GM23338 (cell line): ENCODE results near the gene VPS8.

Experiments
- CREB1 ChIP-seq: fragments of 250-450 bp; sonication (Bioruptor Pico); IDR thresholded peaks from 2 replicates; pipeline ENCODE4 v1.5.0; 2020; ENCODE audit warnings: low read depth, mild to moderate bottlenecking, moderate library complexity
- EZH2 ChIP-seq: fragments of 200-600 bp; sonication (generic); IDR thresholded peaks from one replicate; pipeline ENCODE4 v1.8.0; 2017; ENCODE audit warnings: antibody characterized with exemption, mild to moderate bottlenecking, low read depth; ENCODE audit not compliant: unreplicated experiment
- EZH2phosphoT487 ChIP-seq: fragments of 200-600 bp; sonication (generic); IDR thresholded peaks from one replicate; pipeline ENCODE4 v1.8.1; 2018; ENCODE audit warnings: antibody characterized with exemption; ENCODE audit not compliant: unreplicated experiment
- JUNB ChIP-seq: IDR thresholded peaks from one replicate; pipeline ENCODE4 v1.6.1; 2016; ENCODE audit warnings: antibody characterized with exemption; ENCODE audit not compliant: unreplicated experiment
- NANOG ChIP-seq: IDR thresholded peaks from 2 replicates; pipeline ENCODE4 v1.6.1; 2016; ENCODE audit warnings: antibody characterized with exemption, borderline replicate concordance
- POLR2AphosphoS5 ChIP-seq: IDR thresholded peaks from 2 replicates; pipeline ENCODE4 v1.6.1; 2016; ENCODE audit warnings: antibody characterized with exemption, low read depth
- STAT1 ChIP-seq: IDR thresholded peaks from one replicate; pipeline ENCODE4 v1.6.1; 2016; ENCODE audit warnings: antibody characterized with exemption; ENCODE audit not compliant: unreplicated experiment
- ZNF114 ChIP-seq: fragments of 250-450 bp; sonication (Bioruptor Pico); IDR thresholded peaks from 2 replicates; pipeline ENCODE4 v1.5.0; 2020; ENCODE audit warnings: mild to moderate bottlenecking, moderate library complexity
- ZNF331 ChIP-seq: fragments of 250-450 bp; sonication (Bioruptor Pico); IDR thresholded peaks from 2 replicates; pipeline ENCODE4 v1.5.0; 2020; ENCODE audit warnings: low read depth, mild to moderate bottlenecking, moderate library complexity
- TF ChIP-seq, protein P1 (sequence below), 2 experiments: fragments of 200-600 bp in 1 of 2; sonication (generic) in 1 of 2; conservative IDR thresholded peaks; 2 replicates each; pipeline versions ENCODE4 v1.5.1 to v1.6.1; 2016 to 2017; ENCODE audit warnings: antibody characterized with exemption in 2 of 2, low read depth in 2 of 2, mild to moderate bottlenecking in 2 of 2, moderate library complexity in 1 of 2
- TF ChIP-seq, protein P2 (sequence below): IDR thresholded peaks from one replicate; pipeline ENCODE4 v1.6.1; 2018; ENCODE audit warnings: antibody characterized with exemption; ENCODE audit not compliant: unreplicated experiment
- TF ChIP-seq, protein P3 (sequence below): IDR thresholded peaks from 2 replicates; pipeline ENCODE4 v1.6.1; 2016; ENCODE audit warnings: antibody characterized with exemption
- TF ChIP-seq, protein P4 (sequence below): fragments of 250-450 bp; sonication (Bioruptor Pico); IDR thresholded peaks from 2 replicates; pipeline ENCODE4 v1.5.0; 2020; ENCODE audit warnings: mild to moderate bottlenecking, moderate library complexity

DNA sequence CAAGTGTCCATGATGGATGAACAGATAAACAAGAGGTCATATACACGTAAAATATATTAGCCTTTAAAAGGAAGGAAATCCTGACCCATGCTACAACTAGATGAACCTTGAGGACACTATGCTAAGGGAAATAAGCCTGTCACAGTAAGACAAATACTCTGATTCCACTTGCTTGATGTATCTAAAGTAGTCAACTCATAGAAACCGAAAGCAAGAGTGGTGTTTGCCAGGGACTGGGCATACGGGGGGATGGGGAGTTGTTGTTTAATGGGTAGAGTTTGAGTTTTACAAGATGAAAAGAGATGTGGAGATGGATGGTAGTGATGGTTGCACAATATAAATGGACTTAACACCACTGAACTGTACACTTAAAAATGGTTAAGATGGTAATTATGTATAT, 275.5 kb downstream of the VPS8 start:
- TF ChIP-seq, protein P1, sequence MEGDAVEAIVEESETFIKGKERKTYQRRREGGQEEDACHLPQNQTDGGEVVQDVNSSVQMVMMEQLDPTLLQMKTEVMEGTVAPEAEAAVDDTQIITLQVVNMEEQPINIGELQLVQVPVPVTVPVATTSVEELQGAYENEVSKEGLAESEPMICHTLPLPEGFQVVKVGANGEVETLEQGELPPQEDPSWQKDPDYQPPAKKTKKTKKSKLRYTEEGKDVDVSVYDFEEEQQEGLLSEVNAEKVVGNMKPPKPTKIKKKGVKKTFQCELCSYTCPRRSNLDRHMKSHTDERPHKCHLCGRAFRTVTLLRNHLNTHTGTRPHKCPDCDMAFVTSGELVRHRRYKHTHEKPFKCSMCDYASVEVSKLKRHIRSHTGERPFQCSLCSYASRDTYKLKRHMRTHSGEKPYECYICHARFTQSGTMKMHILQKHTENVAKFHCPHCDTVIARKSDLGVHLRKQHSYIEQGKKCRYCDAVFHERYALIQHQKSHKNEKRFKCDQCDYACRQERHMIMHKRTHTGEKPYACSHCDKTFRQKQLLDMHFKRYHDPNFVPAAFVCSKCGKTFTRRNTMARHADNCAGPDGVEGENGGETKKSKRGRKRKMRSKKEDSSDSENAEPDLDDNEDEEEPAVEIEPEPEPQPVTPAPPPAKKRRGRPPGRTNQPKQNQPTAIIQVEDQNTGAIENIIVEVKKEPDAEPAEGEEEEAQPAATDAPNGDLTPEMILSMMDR (conservative IDR thresholded peaks at IDR 0.05; ENCODE audit: low read depth in 2 of 2): no peak
- TF ChIP-seq EZH2phosphoT487 (no peak), EZH2 (no peak), POLR2AphosphoS5 (no peak), JUNB (no peak), ZNF114 (no peak), CREB1 (CRISPR knock-in tag) (no peak), ZNF331 (CRISPR knock-in tag) (no peak), NANOG (no peak), STAT1 (no peak)
- TF ChIP-seq, protein P2, sequence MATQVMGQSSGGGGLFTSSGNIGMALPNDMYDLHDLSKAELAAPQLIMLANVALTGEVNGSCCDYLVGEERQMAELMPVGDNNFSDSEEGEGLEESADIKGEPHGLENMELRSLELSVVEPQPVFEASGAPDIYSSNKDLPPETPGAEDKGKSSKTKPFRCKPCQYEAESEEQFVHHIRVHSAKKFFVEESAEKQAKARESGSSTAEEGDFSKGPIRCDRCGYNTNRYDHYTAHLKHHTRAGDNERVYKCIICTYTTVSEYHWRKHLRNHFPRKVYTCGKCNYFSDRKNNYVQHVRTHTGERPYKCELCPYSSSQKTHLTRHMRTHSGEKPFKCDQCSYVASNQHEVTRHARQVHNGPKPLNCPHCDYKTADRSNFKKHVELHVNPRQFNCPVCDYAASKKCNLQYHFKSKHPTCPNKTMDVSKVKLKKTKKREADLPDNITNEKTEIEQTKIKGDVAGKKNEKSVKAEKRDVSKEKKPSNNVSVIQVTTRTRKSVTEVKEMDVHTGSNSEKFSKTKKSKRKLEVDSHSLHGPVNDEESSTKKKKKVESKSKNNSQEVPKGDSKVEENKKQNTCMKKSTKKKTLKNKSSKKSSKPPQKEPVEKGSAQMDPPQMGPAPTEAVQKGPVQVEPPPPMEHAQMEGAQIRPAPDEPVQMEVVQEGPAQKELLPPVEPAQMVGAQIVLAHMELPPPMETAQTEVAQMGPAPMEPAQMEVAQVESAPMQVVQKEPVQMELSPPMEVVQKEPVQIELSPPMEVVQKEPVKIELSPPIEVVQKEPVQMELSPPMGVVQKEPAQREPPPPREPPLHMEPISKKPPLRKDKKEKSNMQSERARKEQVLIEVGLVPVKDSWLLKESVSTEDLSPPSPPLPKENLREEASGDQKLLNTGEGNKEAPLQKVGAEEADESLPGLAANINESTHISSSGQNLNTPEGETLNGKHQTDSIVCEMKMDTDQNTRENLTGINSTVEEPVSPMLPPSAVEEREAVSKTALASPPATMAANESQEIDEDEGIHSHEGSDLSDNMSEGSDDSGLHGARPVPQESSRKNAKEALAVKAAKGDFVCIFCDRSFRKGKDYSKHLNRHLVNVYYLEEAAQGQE: no peak
- TF ChIP-seq, protein P3, sequence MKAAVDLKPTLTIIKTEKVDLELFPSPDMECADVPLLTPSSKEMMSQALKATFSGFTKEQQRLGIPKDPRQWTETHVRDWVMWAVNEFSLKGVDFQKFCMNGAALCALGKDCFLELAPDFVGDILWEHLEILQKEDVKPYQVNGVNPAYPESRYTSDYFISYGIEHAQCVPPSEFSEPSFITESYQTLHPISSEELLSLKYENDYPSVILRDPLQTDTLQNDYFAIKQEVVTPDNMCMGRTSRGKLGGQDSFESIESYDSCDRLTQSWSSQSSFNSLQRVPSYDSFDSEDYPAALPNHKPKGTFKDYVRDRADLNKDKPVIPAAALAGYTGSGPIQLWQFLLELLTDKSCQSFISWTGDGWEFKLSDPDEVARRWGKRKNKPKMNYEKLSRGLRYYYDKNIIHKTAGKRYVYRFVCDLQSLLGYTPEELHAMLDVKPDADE: no peak
- TF ChIP-seq, protein P4, sequence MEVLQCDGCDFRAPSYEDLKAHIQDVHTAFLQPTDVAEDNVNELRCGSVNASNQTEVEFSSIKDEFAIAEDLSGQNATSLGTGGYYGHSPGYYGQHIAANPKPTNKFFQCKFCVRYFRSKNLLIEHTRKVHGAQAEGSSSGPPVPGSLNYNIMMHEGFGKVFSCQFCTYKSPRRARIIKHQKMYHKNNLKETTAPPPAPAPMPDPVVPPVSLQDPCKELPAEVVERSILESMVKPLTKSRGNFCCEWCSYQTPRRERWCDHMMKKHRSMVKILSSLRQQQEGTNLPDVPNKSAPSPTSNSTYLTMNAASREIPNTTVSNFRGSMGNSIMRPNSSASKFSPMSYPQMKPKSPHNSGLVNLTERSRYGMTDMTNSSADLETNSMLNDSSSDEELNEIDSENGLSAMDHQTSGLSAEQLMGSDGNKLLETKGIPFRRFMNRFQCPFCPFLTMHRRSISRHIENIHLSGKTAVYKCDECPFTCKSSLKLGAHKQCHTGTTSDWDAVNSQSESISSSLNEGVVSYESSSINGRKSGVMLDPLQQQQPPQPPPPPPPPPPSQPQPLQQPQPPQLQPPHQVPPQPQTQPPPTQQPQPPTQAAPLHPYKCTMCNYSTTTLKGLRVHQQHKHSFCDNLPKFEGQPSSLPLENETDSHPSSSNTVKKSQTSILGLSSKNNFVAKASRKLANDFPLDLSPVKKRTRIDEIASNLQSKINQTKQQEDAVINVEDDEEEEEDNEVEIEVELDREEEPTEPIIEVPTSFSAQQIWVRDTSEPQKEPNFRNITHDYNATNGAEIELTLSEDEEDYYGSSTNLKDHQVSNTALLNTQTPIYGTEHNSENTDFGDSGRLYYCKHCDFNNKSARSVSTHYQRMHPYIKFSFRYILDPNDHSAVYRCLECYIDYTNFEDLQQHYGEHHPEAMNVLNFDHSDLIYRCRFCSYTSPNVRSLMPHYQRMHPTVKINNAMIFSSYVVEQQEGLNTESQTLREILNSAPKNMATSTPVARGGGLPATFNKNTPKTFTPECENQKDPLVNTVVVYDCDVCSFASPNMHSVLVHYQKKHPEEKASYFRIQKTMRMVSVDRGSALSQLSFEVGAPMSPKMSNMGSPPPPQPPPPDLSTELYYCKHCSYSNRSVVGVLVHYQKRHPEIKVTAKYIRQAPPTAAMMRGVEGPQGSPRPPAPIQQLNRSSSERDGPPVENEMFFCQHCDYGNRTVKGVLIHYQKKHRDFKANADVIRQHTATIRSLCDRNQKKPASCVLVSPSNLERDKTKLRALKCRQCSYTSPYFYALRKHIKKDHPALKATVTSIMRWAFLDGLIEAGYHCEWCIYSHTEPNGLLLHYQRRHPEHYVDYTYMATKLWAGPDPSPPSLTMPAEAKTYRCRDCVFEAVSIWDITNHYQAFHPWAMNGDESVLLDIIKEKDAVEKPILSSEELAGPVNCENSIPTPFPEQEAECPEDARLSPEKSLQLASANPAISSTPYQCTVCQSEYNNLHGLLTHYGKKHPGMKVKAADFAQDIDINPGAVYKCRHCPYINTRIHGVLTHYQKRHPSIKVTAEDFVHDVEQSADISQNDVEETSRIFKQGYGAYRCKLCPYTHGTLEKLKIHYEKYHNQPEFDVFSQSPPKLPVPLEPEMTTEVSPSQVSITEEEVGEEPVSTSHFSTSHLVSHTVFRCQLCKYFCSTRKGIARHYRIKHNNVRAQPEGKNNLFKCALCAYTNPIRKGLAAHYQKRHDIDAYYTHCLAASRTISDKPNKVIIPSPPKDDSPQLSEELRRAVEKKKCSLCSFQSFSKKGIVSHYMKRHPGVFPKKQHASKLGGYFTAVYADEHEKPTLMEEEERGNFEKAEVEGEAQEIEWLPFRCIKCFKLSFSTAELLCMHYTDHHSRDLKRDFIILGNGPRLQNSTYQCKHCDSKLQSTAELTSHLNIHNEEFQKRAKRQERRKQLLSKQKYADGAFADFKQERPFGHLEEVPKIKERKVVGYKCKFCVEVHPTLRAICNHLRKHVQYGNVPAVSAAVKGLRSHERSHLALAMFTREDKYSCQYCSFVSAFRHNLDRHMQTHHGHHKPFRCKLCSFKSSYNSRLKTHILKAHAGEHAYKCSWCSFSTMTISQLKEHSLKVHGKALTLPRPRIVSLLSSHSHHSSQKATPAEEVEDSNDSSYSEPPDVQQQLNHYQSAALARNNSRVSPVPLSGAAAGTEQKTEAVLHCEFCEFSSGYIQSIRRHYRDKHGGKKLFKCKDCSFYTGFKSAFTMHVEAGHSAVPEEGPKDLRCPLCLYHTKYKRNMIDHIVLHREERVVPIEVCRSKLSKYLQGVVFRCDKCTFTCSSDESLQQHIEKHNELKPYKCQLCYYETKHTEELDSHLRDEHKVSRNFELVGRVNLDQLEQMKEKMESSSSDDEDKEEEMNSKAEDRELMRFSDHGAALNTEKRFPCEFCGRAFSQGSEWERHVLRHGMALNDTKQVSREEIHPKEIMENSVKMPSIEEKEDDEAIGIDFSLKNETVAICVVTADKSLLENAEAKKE (CRISPR knock-in tag): no peak
